GM12892 (cell line): Measurements from ENCODE around the gene DUOXA1.

Source experiments
- DNase-seq: peaks from one replicate; pipeline ENCODE4 v3.0.0; 2011; ENCODE audit not compliant: insufficient read length
- FAIRE-seq: peaks from 2 replicates; lab custom pipeline; 2011; peaks lifted over from hg19 to GRCh38; lab: Jason Lieb, UNC
- POLR2A ChIP-seq: IDR thresholded peaks from 2 replicates; pipeline ENCODE4 v1.6.1; 2011; ENCODE audit warnings: low read depth, low read length, control low read depth
- POLR2AphosphoS5 ChIP-seq: IDR thresholded peaks from 2 replicates; pipeline ENCODE4 v1.6.1; 2011; ENCODE audit warnings: low read depth, low read length, control low read depth
- TAF1 ChIP-seq: IDR thresholded peaks from 2 replicates; pipeline ENCODE4 v1.6.1; 2011; ENCODE audit warnings: low read depth, mild to moderate bottlenecking, control low read depth, low read length, borderline replicate concordance

DUOXA1 gene

GRCh38 chr15:45122719-45123118 is 7.0 kb downstream of the DUOXA1 start:
- DNase-seq (no peak), FAIRE-seq (no peak)
- no peak for TF ChIP-seq POLR2AphosphoS5
- no peak for TF ChIP-seq POLR2A
- no peak for TF ChIP-seq TAF1

- DNase-seq: no peak
- no peak for FAIRE-seq
- no peak for TF ChIP-seq POLR2A
- no peak for TF ChIP-seq TAF1
- no peak for TF ChIP-seq POLR2AphosphoS5
Measured at GRCh38 chr15:45121706-45122417, 7.8 kb downstream of the DUOXA1 start.

GRCh38 chr15:45121020-45121419 is 8.7 kb downstream of the DUOXA1 start:
- no peak for TF ChIP-seq POLR2A
- no peak for TF ChIP-seq TAF1
- no peak for TF ChIP-seq POLR2AphosphoS5
- DNase-seq (no peak), FAIRE-seq (no peak)

- TF ChIP-seq POLR2AphosphoS5 (no peak), TAF1 (no peak), POLR2A (no peak)
- DNase-seq (no peak), FAIRE-seq (no peak)
Measured at GRCh38 chr15:45120081-45120972, 9.4 kb downstream of the DUOXA1 start.

- DNase-seq: no peak
- no peak for FAIRE-seq
- no peak for TF ChIP-seq POLR2AphosphoS5
- TF ChIP-seq POLR2A: no peak
- TF ChIP-seq TAF1: no peak
Measured at GRCh38 chr15:45118996-45119395, 10.7 kb downstream of the DUOXA1 start.

- DNase-seq: peak; percentile 91
- TF ChIP-seq POLR2AphosphoS5: no peak
- TF ChIP-seq TAF1: no peak
- TF ChIP-seq POLR2A: no peak
- FAIRE-seq: peak; percentile 99
Measured at GRCh38 chr15:45118131-45118588, 11.5 kb downstream of the DUOXA1 start.

GRCh38 chr15:45117308-45118130 is 12.2 kb downstream of the DUOXA1 start:
- DNase-seq (no peak), FAIRE-seq (no peak)
- no peak for TF ChIP-seq POLR2AphosphoS5
- TF ChIP-seq TAF1: no peak
- no peak for TF ChIP-seq POLR2A

GRCh38 chr15:45116482-45117307 is 13.0 kb downstream of the DUOXA1 start:
- TF ChIP-seq POLR2AphosphoS5 (no peak), TAF1 (no peak), POLR2A (no peak)
- FAIRE-seq (no peak), DNase-seq (no peak)

GRCh38 chr15:45116006-45116481 is 13.6 kb downstream of the DUOXA1 start:
- DNase-seq (no peak), FAIRE-seq (no peak)
- TF ChIP-seq POLR2AphosphoS5: no peak
- TF ChIP-seq TAF1: no peak
- no peak for TF ChIP-seq POLR2A

- FAIRE-seq: no peak
- TF ChIP-seq POLR2AphosphoS5 (no peak), POLR2A (no peak), TAF1 (no peak)
- DNase-seq: no peak
Measured at GRCh38 chr15:45115312-45115820, 14.3 kb downstream of the DUOXA1 start.
